HEK293T (cell line): ENCODE data around the gene OVOL3.

ENCODE experiments used
- CTCF ChIA-PET: fragments of 350-600 bp; formaldehyde crosslinking; extraction: SDS; loops from one replicate; lab custom pipeline; 2021; ENCODE audit warnings: antibody characterized with exemption, inconsistent platforms; lab: Yijun Ruan, JAX
- POLR2A ChIA-PET: fragments of 350-600 bp; formaldehyde crosslinking; extraction: SDS; loops from one replicate; lab custom pipeline; 2020; ENCODE audit warnings: antibody characterized with exemption, inconsistent platforms; lab: Yijun Ruan, JAX
- DNase-seq: peaks from one replicate; pipeline ENCODE4 v3.0.0; 2012; ENCODE audit warnings: mixed read lengths; ENCODE audit errors: extremely low spot score
- ARNT ChIP-seq: fragments of 450-650 bp; IDR thresholded peaks from 2 replicates; pipeline ENCODE4 v1.6.1; 2017; ENCODE audit warnings: mild to moderate bottlenecking
- BHLHE40 ChIP-seq: fragments of 450-650 bp; IDR thresholded peaks from 2 replicates; pipeline ENCODE4 v1.6.1; 2016; ENCODE audit warnings: mild to moderate bottlenecking, moderate library complexity, borderline replicate concordance
- CTBP1 ChIP-seq: fragments of 450-650 bp; IDR thresholded peaks from 2 replicates; pipeline ENCODE4 v1.6.1; 2016; ENCODE audit warnings: borderline replicate concordance
- ELF4 ChIP-seq: fragments of 450-650 bp; IDR thresholded peaks from 2 replicates; pipeline ENCODE4 v1.6.1; 2017; ENCODE audit warnings: antibody characterized with exemption
- FOXA1 ChIP-seq: fragments of 450-650 bp; IDR thresholded peaks from 2 replicates; pipeline ENCODE4 v1.6.1; 2016; ENCODE audit warnings: mild to moderate bottlenecking
- FOXK2 ChIP-seq: fragments of 450-650 bp; IDR thresholded peaks from 2 replicates; pipeline ENCODE4 v1.6.1; 2016; ENCODE audit warnings: mild to moderate bottlenecking
- FOXM1 ChIP-seq: fragments of 450-650 bp; IDR thresholded peaks from 2 replicates; pipeline ENCODE4 v1.6.1; 2017; ENCODE audit warnings: mild to moderate bottlenecking, borderline replicate concordance
- HDGF ChIP-seq: fragments of 450-650 bp; IDR thresholded peaks from 2 replicates; pipeline ENCODE4 v1.6.1; 2017; ENCODE audit warnings: antibody characterized with exemption, borderline replicate concordance
- L3MBTL2 ChIP-seq: fragments of 450-650 bp; conservative IDR thresholded peaks from 2 replicates; pipeline ENCODE4 v1.6.1; 2016; ENCODE audit warnings: mild to moderate bottlenecking
- LEF1 ChIP-seq: fragments of 450-650 bp; IDR thresholded peaks from 2 replicates; pipeline ENCODE4 v1.6.1; 2017; ENCODE audit warnings: mild to moderate bottlenecking, borderline replicate concordance
- NFRKB ChIP-seq: fragments of 450-650 bp; IDR thresholded peaks from 2 replicates; pipeline ENCODE4 v1.6.1; 2016; ENCODE audit warnings: mild to moderate bottlenecking, moderate library complexity
- SP1 ChIP-seq: fragments of 450-650 bp; IDR thresholded peaks from 2 replicates; pipeline ENCODE4 v1.6.1; 2017
- SUZ12 ChIP-seq: fragments of 450-650 bp; IDR thresholded peaks from 2 replicates; pipeline ENCODE4 v1.6.1; 2016; ENCODE audit warnings: mild to moderate bottlenecking
- TARDBP ChIP-seq: fragments of 450-650 bp; IDR thresholded peaks from 2 replicates; pipeline ENCODE4 v1.6.1; 2016
- ZNF384 ChIP-seq: fragments of 450-650 bp; IDR thresholded peaks from 2 replicates; pipeline ENCODE4 v1.6.1; 2016
- TF ChIP-seq, protein P1 (sequence below): fragments of 450-650 bp; IDR thresholded peaks from 2 replicates; pipeline ENCODE4 v1.6.1; 2016

OVOL3 gene

DNA sequence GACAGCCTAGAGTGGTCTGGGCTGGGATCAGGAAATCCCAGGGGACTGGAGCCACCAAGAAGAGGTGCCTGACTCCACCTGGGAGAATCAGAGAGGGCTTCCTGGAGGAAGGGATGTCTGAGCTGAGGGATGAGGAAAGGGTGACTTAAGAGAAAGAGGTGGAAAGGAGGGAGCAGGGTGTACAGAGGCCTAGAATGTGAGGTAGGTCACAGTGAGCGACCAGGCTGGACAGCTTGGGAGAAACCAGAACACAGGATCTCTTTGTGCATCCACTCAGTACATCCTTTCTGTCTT lies 5.3 kb downstream of the OVOL3 start:
- ChIA-PET POLR2A (interaction anchor here (0.9 to 2.5 kb wide), 2 partner anchors 11 to 98 kb away, joined by 3 to 39 read pairs; partner anchors contain the start of genes ZNF146 and ZNF565), CTCF (interaction anchor here (1.0 kb wide), 1 partner anchor 12 kb away, joined by 3 read pairs; no protein-coding TSS in a partner anchor)
- no peak for TF ChIP-seq SUZ12
- no peak for TF ChIP-seq FOXK2
- TF ChIP-seq FOXM1 = no peak
- no peak for TF ChIP-seq NFRKB
- TF ChIP-seq, protein P1, sequence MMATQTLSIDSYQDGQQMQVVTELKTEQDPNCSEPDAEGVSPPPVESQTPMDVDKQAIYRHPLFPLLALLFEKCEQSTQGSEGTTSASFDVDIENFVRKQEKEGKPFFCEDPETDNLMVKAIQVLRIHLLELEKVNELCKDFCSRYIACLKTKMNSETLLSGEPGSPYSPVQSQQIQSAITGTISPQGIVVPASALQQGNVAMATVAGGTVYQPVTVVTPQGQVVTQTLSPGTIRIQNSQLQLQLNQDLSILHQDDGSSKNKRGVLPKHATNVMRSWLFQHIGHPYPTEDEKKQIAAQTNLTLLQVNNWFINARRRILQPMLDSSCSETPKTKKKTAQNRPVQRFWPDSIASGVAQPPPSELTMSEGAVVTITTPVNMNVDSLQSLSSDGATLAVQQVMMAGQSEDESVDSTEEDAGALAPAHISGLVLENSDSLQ = no peak
- TF ChIP-seq LEF1 = no peak
- TF ChIP-seq HDGF = no peak
- TF ChIP-seq FOXA1 = no peak
- TF ChIP-seq L3MBTL2 = no peak
- TF ChIP-seq ARNT = no peak
- no peak for TF ChIP-seq SP1
- TF ChIP-seq ELF4 = no peak
- TF ChIP-seq CTBP1 = no peak
- no peak for TF ChIP-seq ZNF384
- no peak for TF ChIP-seq BHLHE40
- TF ChIP-seq TARDBP = no peak
- DNase-seq = no peak

DNA sequence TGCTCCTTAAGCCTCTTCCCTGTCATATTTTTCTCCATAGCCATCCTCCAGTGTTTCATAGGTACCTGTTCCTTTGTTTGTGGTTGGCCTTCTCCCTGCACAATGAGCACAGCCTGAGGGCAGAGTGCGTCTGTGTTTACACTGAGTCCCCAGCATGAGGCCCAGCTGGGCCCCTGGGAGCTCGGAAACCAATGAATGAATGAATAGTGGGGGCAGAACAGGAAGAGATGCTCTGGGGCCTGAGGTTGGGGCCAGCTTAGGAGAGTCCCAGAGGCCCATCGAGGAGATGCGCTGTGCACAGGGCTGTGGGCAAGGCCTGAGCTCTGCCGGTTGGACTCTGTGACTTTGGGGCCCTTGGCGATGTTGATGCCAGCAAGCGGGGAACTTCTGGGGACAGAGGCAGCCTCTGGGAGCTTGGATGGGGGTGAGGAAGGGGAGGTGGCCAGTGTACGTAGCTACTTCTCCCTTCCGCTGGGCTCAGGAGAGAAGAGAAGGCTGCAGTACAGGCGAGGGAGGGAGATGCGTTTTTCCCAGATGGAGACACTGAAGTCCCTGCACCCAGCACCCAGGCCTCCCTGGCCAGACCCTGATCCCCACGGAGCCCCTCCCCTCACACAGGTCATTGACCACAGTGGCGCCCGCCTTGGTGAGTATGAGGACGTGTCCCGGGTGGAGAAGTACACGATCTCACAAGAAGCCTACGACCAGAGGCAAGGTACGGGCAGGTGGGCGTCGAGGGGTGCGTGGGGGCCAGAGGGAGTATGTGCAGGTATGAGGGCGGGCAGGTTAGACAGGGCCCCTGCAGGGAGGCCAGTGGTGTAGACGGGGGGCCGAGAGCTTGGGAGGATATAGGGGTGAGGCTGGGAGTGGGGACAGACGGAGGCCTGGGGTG lies 9.4 kb downstream of the OVOL3 start:
- no peak for TF ChIP-seq SP1
- TF ChIP-seq TARDBP = no peak
- TF ChIP-seq NFRKB = no peak
- TF ChIP-seq CTBP1 = no peak
- TF ChIP-seq SUZ12 = no peak
- TF ChIP-seq L3MBTL2 = no peak
- TF ChIP-seq, protein P1 = no peak
- TF ChIP-seq FOXA1 = no peak

DNA sequence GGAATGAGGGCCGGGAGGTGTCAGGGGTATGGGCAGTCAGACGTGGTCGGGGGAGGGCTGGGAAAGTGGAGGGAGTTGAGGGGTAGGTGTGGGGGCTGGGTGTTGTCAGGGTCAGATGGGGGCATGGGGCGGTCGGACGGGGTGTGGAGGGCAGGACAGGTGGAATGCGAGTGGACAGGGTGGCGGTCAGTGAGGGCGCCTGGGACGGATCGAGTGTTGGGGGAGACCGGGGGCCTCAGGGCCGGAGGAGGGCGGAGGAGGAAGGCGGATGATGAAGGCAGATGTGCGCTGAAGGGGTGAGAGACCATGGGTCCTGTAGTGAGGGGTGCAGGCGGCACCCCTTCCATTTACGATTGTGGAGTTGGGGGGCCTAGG lies 10.0 kb downstream of the OVOL3 start:
- TF ChIP-seq SP1 = no peak
- TF ChIP-seq SUZ12 = no peak
- TF ChIP-seq BHLHE40 = no peak
- TF ChIP-seq NFRKB = no peak
- no peak for TF ChIP-seq TARDBP
- TF ChIP-seq FOXK2 = no peak
- TF ChIP-seq, protein P1 = no peak
- TF ChIP-seq L3MBTL2 = no peak
- no peak for TF ChIP-seq ELF4
- TF ChIP-seq FOXA1 = no peak
- TF ChIP-seq HDGF = no peak
- TF ChIP-seq FOXM1 = no peak
- TF ChIP-seq ZNF384 = no peak
- no peak for TF ChIP-seq LEF1
- no peak for TF ChIP-seq ARNT
- TF ChIP-seq CTBP1 = no peak
- POLR2A ChIA-PET = no interaction called here
- CTCF ChIA-PET = no interaction called here
- DNase-seq = no peak

More for the DNA sequence above, 9.4 kb downstream of the OVOL3 start:
- ChIA-PET CTCF (no interaction called here), POLR2A (interaction anchor here (0.9 kb wide), 1 partner anchor 8 kb away, joined by 3 read pairs; no protein-coding TSS in a partner anchor)
- DNase-seq = no peak

DNA sequence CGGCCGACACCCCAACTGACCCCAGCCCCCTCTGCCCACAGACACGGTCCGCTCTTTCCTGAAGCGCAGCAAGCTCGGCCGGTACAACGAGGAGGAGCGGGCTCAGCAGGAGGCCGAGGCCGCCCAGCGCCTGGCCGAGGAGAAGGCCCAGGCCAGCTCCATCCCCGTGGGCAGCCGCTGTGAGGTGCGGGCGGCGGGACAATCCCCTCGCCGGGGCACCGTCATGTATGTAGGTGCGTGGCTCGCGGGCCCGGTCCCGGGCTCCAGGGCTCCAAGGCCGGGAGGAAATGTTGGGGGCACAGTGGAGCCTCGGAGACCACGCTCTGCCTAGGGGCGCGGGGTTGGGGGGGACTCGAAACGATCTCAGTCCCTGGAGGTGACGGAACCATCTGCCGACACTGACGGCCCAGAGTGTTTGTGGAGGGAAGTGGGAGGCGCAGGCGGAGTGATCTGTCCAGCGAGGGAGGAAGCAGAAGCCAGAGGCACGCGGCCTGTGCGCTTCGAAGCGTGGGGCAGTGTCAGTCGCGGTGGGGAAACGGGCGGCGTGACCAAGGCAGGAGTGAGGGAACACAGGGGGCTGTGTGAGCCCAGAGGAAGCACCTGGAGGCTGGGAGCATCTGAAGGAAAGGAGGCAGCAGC lies 10.7 kb downstream of the OVOL3 start:
- DNase-seq = no peak
- ChIA-PET CTCF (no interaction called here), POLR2A (no interaction called here)
- TF ChIP-seq FOXM1 = no peak
- no peak for TF ChIP-seq ELF4
- TF ChIP-seq L3MBTL2 = no peak
- TF ChIP-seq HDGF = no peak
- TF ChIP-seq ZNF384 = no peak
- TF ChIP-seq, protein P1 = no peak
- TF ChIP-seq SP1 = no peak
- no peak for TF ChIP-seq CTBP1
- TF ChIP-seq TARDBP = no peak
- TF ChIP-seq NFRKB = no peak
- TF ChIP-seq LEF1 = no peak
- TF ChIP-seq BHLHE40 = no peak
- no peak for TF ChIP-seq FOXK2
- no peak for TF ChIP-seq FOXA1
- no peak for TF ChIP-seq ARNT
- no peak for TF ChIP-seq SUZ12
